HepG2 (cell line): Measurements from ENCODE around the gene QPCT. TPM values are rescaled to one million over a fixed set of nuclear protein-coding genes. Genes with fewer than 3 reads are reported as not detected.

Experiments used
- ATAC-seq: fragments of 200-7000 bp; cut with Tn5 transposase; 3 replicates; pipeline ENCODE4 v1.9.1; 2020; ENCODE audit warnings: mild to moderate bottlenecking, moderate library complexity
- BruUV-seq: library from RNA; stranded (reverse); fragments of 400-500 nt; replicated peaks from 2 replicates; lab custom pipeline; 2021; lab: Mats Ljungman, UMichigan
- CTCF ChIA-PET: fragments of 300-600 bp; formaldehyde crosslinking; extraction: SDS; loops from one replicate; lab custom pipeline; 2021; ENCODE audit warnings: low total read pairs, inconsistent platforms, low intra/inter-chr PET ratio; lab: Yijun Ruan, JAX
- POLR2A ChIA-PET: fragments of 350-600 bp; sonication (Branson Sonifier 250); formaldehyde crosslinking; loops from one replicate; lab custom pipeline; 2020; ENCODE audit warnings: antibody characterized with exemption, inconsistent platforms; lab: Yijun Ruan, JAX
- DNase-seq: peaks from one replicate; pipeline ENCODE4 v3.0.0-alpha.2; 2015; ENCODE audit warnings: low spot score
- FAIRE-seq: peaks from 3 replicates; lab custom pipeline; 2011; peaks lifted over from hg19 to GRCh38; lab: Jason Lieb, UNC
- H2AFZ ChIP-seq: one replicate; pipeline ENCODE4 v1.6.1; 2011; ENCODE audit warnings: low read length, inconsistent platforms
- H3K27ac ChIP-seq: fragments of 300-600 bp; 3 replicates; pipeline ENCODE4 v1.8.0; 2011; ENCODE audit warnings: mixed run types, mild to moderate bottlenecking, mixed read lengths, low read length, inconsistent platforms; ENCODE audit not compliant: insufficient read depth; ENCODE audit errors: extremely low read length
- H3K27me3 ChIP-seq, 2 experiments: fragments of 200-600 bp in 1 of 2; 2 replicates in 1 of 2; 3 replicates in 1 of 2; pipeline versions ENCODE4 v1.6.0 to v1.8.0; 2011; ENCODE audit warnings: low read length in 2 of 2, mild to moderate bottlenecking in 2 of 2, moderate library complexity in 2 of 2, inconsistent platforms in 1 of 2; ENCODE audit not compliant: insufficient read depth in 2 of 2, control insufficient read depth in 1 of 2
- H3K36me3 ChIP-seq, 2 experiments: fragments of 200-600 bp in 1 of 2; replicated peaks in 1 of 2; 2 replicates in 1 of 2; 3 replicates in 1 of 2; pipeline versions ENCODE4 v1.5.1 to v1.8.0; 2011; ENCODE audit warnings: low read length in 2 of 2, inconsistent platforms in 1 of 2; ENCODE audit not compliant: insufficient read depth in 2 of 2, control insufficient read depth in 1 of 2
- H3K4me1 ChIP-seq: 2 replicates; pipeline ENCODE4 v1.5.1; 2012; ENCODE audit warnings: low read length, inconsistent platforms; ENCODE audit not compliant: insufficient read depth
- H3K4me2 ChIP-seq: 2 replicates; pipeline ENCODE4 v1.6.0; 2011; ENCODE audit warnings: low read depth, low read length, inconsistent platforms
- H3K4me3 ChIP-seq, 3 experiments: fragments of 200-600 bp in 1 of 3; sonication (generic), shearing (Covaris generic) in 1 of 3; replicated peaks in 1 of 3; 2 replicates each; pipeline ENCODE4 v1.5.1; 2011 to 2016; ENCODE audit warnings: low read length in 3 of 3, inconsistent platforms in 2 of 3, low read depth in 2 of 3, mild to moderate bottlenecking in 2 of 3, control low read depth in 1 of 3, mixed read lengths in 1 of 3; ENCODE audit not compliant: insufficient read depth in 1 of 3
- H3K79me2 ChIP-seq: one replicate; pipeline ENCODE4 v1.6.1; 2011; ENCODE audit warnings: low read length, inconsistent platforms; ENCODE audit not compliant: insufficient read depth
- H3K9ac ChIP-seq: 2 replicates; pipeline ENCODE4 v1.6.0; 2011; ENCODE audit warnings: mild to moderate bottlenecking, low read depth, low read length, inconsistent platforms; ENCODE audit not compliant: insufficient read depth
- H3K9me3 ChIP-seq: 2 replicates; pipeline ENCODE4 v1.5.1; 2012; ENCODE audit warnings: mild to moderate bottlenecking, low read length
- H4K20me1 ChIP-seq: 2 replicates; pipeline ENCODE4 v1.6.0; 2011; ENCODE audit warnings: inconsistent platforms, mild to moderate bottlenecking, low read length, moderate library complexity; ENCODE audit not compliant: insufficient read depth
- KDM5A ChIP-seq: fragments of 200-600 bp; sonication (generic); IDR thresholded peaks from 2 replicates; pipeline ENCODE4 v1.7.0; 2018; ENCODE audit warnings: antibody characterized with exemption, mild to moderate bottlenecking, low read length, borderline replicate concordance
- MAF1 ChIP-seq: sonication (generic); formaldehyde crosslinking; IDR thresholded peaks from 2 replicates; pipeline ENCODE4 v1.5.0; 2020; ENCODE audit warnings: missing genetic modification reagents, borderline replicate concordance
- POGZ ChIP-seq: sonication (generic); formaldehyde crosslinking; IDR thresholded peaks from 2 replicates; pipeline ENCODE4 v1.4.0; 2020; ENCODE audit warnings: mild to moderate bottlenecking, missing genetic modification reagents
- STAT6 ChIP-seq: sonication (generic); formaldehyde crosslinking; IDR thresholded peaks from 2 replicates; pipeline ENCODE4 v1.4.0; 2020; ENCODE audit warnings: missing genetic modification reagents, mild to moderate bottlenecking, borderline replicate concordance
- ZFAT ChIP-seq: sonication (generic); formaldehyde crosslinking; conservative IDR thresholded peaks from 2 replicates; pipeline ENCODE4 v1.8.1; 2023; ENCODE audit warnings: missing genetic modification reagents, inconsistent platforms
- ZNF180 ChIP-seq: sonication (generic); formaldehyde crosslinking; IDR thresholded peaks from 2 replicates; pipeline ENCODE4 v1.4.0; 2020; ENCODE audit warnings: low read depth, missing genetic modification reagents, borderline replicate concordance
- ZNF205 ChIP-seq: IDR thresholded peaks from 2 replicates; pipeline ENCODE4 v1.6.1; 2018; ENCODE audit warnings: missing biosample characterization, missing genetic modification reagents
- ZNF235 ChIP-seq: sonication (generic); formaldehyde crosslinking; IDR thresholded peaks from 2 replicates; pipeline ENCODE4 v1.8.1; 2023; ENCODE audit warnings: mild to moderate bottlenecking, missing genetic modification reagents, borderline replicate concordance
- ZNF282 ChIP-seq: fragments of 450-650 bp; IDR thresholded peaks from 2 replicates; pipeline ENCODE4 v1.6.1; 2018; ENCODE audit not compliant: partially characterized antibody
- ZNF562 ChIP-seq: sonication (generic); formaldehyde crosslinking; IDR thresholded peaks from 2 replicates; pipeline ENCODE4 v1.8.0; 2022; ENCODE audit warnings: missing genetic modification reagents, borderline replicate concordance
- ZNF597 ChIP-seq: sonication (generic); formaldehyde crosslinking; IDR thresholded peaks from 2 replicates; pipeline ENCODE4 v1.5.0; 2020; ENCODE audit warnings: missing genetic modification reagents
- WGBS: methylation state at CpG from one replicate; pipeline ENCODE4 v1.1.6; 2017; ENCODE audit warnings: low lambda C conversion rate; 5-methylcytosine and 5-hydroxymethylcytosine counted together
- in situ Hi-C: cut with HindIII; loops from 2 replicates; pipeline ENCODE4 v1.10.0; 2017; ENCODE audit warnings: low pct_unique_long_range_greater_than_20kb; ENCODE audit not compliant: extremely low pct_ligation_motif_present
- intact Hi-C: fragments of 100-400 bp; cut with micrococcal nuclease; formaldehyde crosslinking; loops from one replicate; pipeline ENCODE4 v1.10.0; 2022; ENCODE audit not compliant: unreplicated experiment
- polyA plus RNA-seq, 8 experiments: library from polyadenylated mRNA; depleted of rRNA in 3 of 8; stranded (reverse) in 7 of 8; unstranded in 1 of 8; fragments of >200 nt; fragmentation: Illumina TruSeq in 4 of 8; extraction: Trizol in 4 of 8; gene quantifications; 2 replicates each; pipeline versions ENCODE4 v1.2.1 to v1.2.3, GENCODE V29; 2011 to 2016; ENCODE audit warnings: low read depth in 4 of 8, missing spikeins in 1 of 8, mixed read lengths in 1 of 8; ENCODE audit not compliant: insufficient read depth in 1 of 8
- total RNA-seq, 5 experiments: library from RNA; depleted of rRNA; stranded (reverse); fragments of >200 nt; fragmentation: Illumina TruSeq; extraction: Trizol; gene quantifications; 2 replicates each; pipeline ENCODE4 v1.2.3, GENCODE V29; 2016; ENCODE audit warnings: low read depth in 1 of 5
- TF ChIP-seq, protein P1 (sequence below): sonication (generic); formaldehyde crosslinking; IDR thresholded peaks from 2 replicates; pipeline ENCODE4 v1.8.1; 2023; ENCODE audit warnings: missing genetic modification reagents, mild to moderate bottlenecking, borderline replicate concordance
- TF ChIP-seq, protein P2 (sequence below): sonication (generic); formaldehyde crosslinking; IDR thresholded peaks from 2 replicates; pipeline ENCODE4 v1.4.0; 2020; ENCODE audit warnings: missing genetic modification reagents, borderline replicate concordance

QPCT gene
- total and polyA plus RNA-seq, 2 of the 13 experiments (the other 11 are each of a cell fraction or from before 2014, with no cell fraction given), result 0.77 to 1.2 TPM

GRCh38 chr2:37361994-37362698 lies 17.7 kb downstream of the QPCT start:
- BruUV-seq, result no TSS peak
- no peaks in the 10 kb centered on the region for H3K36me3 ChIP-seq
- no peak overlapping the region for H3K27ac ChIP-seq
- ChIA-PET CTCF (no interaction called here), POLR2A (no interaction called here)
- no peak overlapping the region for H3K4me3 ChIP-seq
- FAIRE-seq (no peak), ATAC-seq (no peak), DNase-seq (no peak)
- H3K27me3 ChIP-seq, result peaks cover 0 to 11% of the 10 kb centered on the region in 2 experiments; a peak in 4 of 5 replicates
- H3K9ac ChIP-seq, result no peak overlapping the region
- H2AFZ ChIP-seq, result no peak overlapping the region
- intact Hi-C loops, result no loop called here
- TF ChIP-seq, protein P1, sequence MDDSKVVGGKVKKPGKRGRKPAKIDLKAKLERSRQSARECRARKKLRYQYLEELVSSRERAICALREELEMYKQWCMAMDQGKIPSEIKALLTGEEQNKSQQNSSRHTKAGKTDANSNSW (CRISPR knock-in tag), result no peak
- TF ChIP-seq KDM5A (no peak), ZNF235 (no peak), MAF1 (CRISPR knock-in tag) (no peak), POGZ (CRISPR knock-in tag) (no peak), STAT6 (CRISPR knock-in tag) (no peak), ZNF562 (CRISPR knock-in tag) (no peak), ZNF282 (no peak), ZNF597 (CRISPR knock-in tag) (no peak), ZNF205 (CRISPR knock-in tag) (no peak), ZNF180 (CRISPR knock-in tag) (no peak), ZFAT (CRISPR knock-in tag) (no peak)
- TF ChIP-seq, protein P2, sequence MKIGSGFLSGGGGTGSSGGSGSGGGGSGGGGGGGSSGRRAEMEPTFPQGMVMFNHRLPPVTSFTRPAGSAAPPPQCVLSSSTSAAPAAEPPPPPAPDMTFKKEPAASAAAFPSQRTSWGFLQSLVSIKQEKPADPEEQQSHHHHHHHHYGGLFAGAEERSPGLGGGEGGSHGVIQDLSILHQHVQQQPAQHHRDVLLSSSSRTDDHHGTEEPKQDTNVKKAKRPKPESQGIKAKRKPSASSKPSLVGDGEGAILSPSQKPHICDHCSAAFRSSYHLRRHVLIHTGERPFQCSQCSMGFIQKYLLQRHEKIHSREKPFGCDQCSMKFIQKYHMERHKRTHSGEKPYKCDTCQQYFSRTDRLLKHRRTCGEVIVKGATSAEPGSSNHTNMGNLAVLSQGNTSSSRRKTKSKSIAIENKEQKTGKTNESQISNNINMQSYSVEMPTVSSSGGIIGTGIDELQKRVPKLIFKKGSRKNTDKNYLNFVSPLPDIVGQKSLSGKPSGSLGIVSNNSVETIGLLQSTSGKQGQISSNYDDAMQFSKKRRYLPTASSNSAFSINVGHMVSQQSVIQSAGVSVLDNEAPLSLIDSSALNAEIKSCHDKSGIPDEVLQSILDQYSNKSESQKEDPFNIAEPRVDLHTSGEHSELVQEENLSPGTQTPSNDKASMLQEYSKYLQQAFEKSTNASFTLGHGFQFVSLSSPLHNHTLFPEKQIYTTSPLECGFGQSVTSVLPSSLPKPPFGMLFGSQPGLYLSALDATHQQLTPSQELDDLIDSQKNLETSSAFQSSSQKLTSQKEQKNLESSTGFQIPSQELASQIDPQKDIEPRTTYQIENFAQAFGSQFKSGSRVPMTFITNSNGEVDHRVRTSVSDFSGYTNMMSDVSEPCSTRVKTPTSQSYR (CRISPR knock-in tag), result no peak
- WGBS, result 33% methylated on average over 9 of the region's 9 CpGs
- no peaks in the 10 kb centered on the region for H3K79me2 ChIP-seq
- H3K4me1 ChIP-seq, result no peaks in the 10 kb centered on the region
- no peak overlapping the region for H3K4me2 ChIP-seq
- H3K9me3 ChIP-seq, result no peaks in the 10 kb centered on the region
- no peaks in the 10 kb centered on the region for H4K20me1 ChIP-seq
- in situ Hi-C loops, result no loop called here
